WTC11 (cell line): Measurements from ENCODE around the gene NR4A3. TPM values are rescaled to one million over a fixed set of nuclear protein-coding genes. Genes with fewer than 3 reads are reported as not detected.
"Not testable (repeated sequence)": the region's sequence is repeated elsewhere in the genome, so short reads cannot be mapped to it uniquely, and the experiment has no call there.

Experiments used
- ATAC-seq: fragments of 200-7000 bp; cut with Tn5 transposase; 2 replicates; pipeline ENCODE4 v1.10.0; 2021; ENCODE audit warnings: mild to moderate bottlenecking, moderate library complexity
- CTCF ChIA-PET: fragments of 300-600 bp; sonication (Branson Sonifier 250); formaldehyde crosslinking; loops from one replicate; lab custom pipeline; 2021; ENCODE audit warnings: antibody characterized with exemption; lab: Charles Lee
- POLR2A ChIA-PET: fragments of 350-600 bp; sonication (Branson Sonifier 250); formaldehyde crosslinking; loops from one replicate; lab custom pipeline; 2021; ENCODE audit warnings: antibody characterized with exemption; lab: Charles Lee
- DNase-seq: peaks from one replicate; pipeline ENCODE4 v3.0.0; 2021; ENCODE audit warnings: low spot score
- H3K27ac Mint-ChIP-seq: 2 replicates; pipeline ENCODE4 v1.8.0; 2021; ENCODE audit warnings: mixed read lengths
- H3K27me3 Mint-ChIP-seq: 2 replicates; pipeline ENCODE4 v1.8.0; 2021; ENCODE audit warnings: low read depth, mild to moderate bottlenecking, moderate library complexity, mixed read lengths
- H3K36me3 Mint-ChIP-seq: 2 replicates; pipeline ENCODE4 v1.8.0; 2021; ENCODE audit warnings: mixed read lengths
- H3K4me1 Mint-ChIP-seq: 2 replicates; pipeline ENCODE4 v1.8.0; 2022; ENCODE audit warnings: mixed read lengths
- H3K4me3 Mint-ChIP-seq: 2 replicates; pipeline ENCODE4 v1.8.0; 2021; ENCODE audit warnings: mild to moderate bottlenecking, moderate library complexity, mixed read lengths
- H3K9me3 Mint-ChIP-seq: 2 replicates; pipeline ENCODE4 v1.8.0; 2021; ENCODE audit warnings: mixed read lengths
- CBFB ChIP-seq: sonication (generic); formaldehyde crosslinking; IDR thresholded peaks from 2 replicates; pipeline ENCODE4 v1.8.1; 2022; ENCODE audit warnings: mild to moderate bottlenecking, low read depth, missing genetic modification reagents
- CREB1 ChIP-seq: sonication (generic); formaldehyde crosslinking; IDR thresholded peaks from 2 replicates; pipeline ENCODE4 v1.8.0; 2023; ENCODE audit warnings: mild to moderate bottlenecking, missing genetic modification reagents
- CREM ChIP-seq: sonication (generic); formaldehyde crosslinking; IDR thresholded peaks from 2 replicates; pipeline ENCODE4 v1.8.1; 2022; ENCODE audit warnings: mild to moderate bottlenecking, missing genetic modification reagents, moderate library complexity
- ESRRA ChIP-seq: sonication (generic); formaldehyde crosslinking; IDR thresholded peaks from 2 replicates; pipeline ENCODE4 v1.8.1; 2022; ENCODE audit warnings: mild to moderate bottlenecking, missing genetic modification reagents, borderline replicate concordance
- GTF2I ChIP-seq: fragments of 250-450 bp; sonication (Bioruptor Pico); conservative IDR thresholded peaks from 2 replicates; pipeline ENCODE4 v1.4.0; 2021; ENCODE audit warnings: mild to moderate bottlenecking
- HMGA2 ChIP-seq: fragments of 250-450 bp; sonication (Bioruptor Pico); IDR thresholded peaks from 2 replicates; pipeline ENCODE4 v1.4.0; 2021; ENCODE audit warnings: mild to moderate bottlenecking, moderate library complexity
- MYBL2 ChIP-seq: sonication (generic); formaldehyde crosslinking; IDR thresholded peaks from 2 replicates; pipeline ENCODE4 v1.8.1; 2023; ENCODE audit warnings: mild to moderate bottlenecking, moderate library complexity, missing genetic modification reagents
- ZBTB21 ChIP-seq: sonication (generic); formaldehyde crosslinking; IDR thresholded peaks from 2 replicates; pipeline ENCODE4 v1.8.1; 2023; ENCODE audit warnings: mild to moderate bottlenecking, missing genetic modification reagents, borderline replicate concordance
- ZNF232 ChIP-seq: sonication (generic); formaldehyde crosslinking; IDR thresholded peaks from 2 replicates; pipeline ENCODE4 v1.8.0; 2022; ENCODE audit warnings: mild to moderate bottlenecking, missing genetic modification reagents
- ZNF317 ChIP-seq: sonication (generic); formaldehyde crosslinking; IDR thresholded peaks from 2 replicates; pipeline ENCODE4 v1.8.1; 2023; ENCODE audit warnings: low read depth, mild to moderate bottlenecking, moderate library complexity, missing genetic modification reagents, borderline replicate concordance
- ZNF423 ChIP-seq: fragments of 250-450 bp; sonication (Bioruptor Pico); IDR thresholded peaks from 2 replicates; pipeline ENCODE4 v2.1.2; 2022; ENCODE audit warnings: mild to moderate bottlenecking, moderate library complexity
- total RNA-seq: library from RNA; stranded (reverse); gene quantifications from 3 replicates; pipeline ENCODE4 v1.2.3, GENCODE V29; 2021
- TF ChIP-seq, protein P1 (sequence below): fragments of 250-450 bp; sonication (Bioruptor Pico); IDR thresholded peaks from 2 replicates; pipeline ENCODE4 v1.9.0; 2021; ENCODE audit warnings: mild to moderate bottlenecking, borderline replicate concordance
- TF ChIP-seq, protein P2 (sequence below): sonication (generic); formaldehyde crosslinking; IDR thresholded peaks from 2 replicates; pipeline ENCODE4 v1.8.1; 2022; ENCODE audit warnings: low read depth, missing genetic modification reagents, borderline replicate concordance
- TF ChIP-seq, protein P3 (sequence below): fragments of 250-450 bp; sonication (Bioruptor Pico); IDR thresholded peaks from 2 replicates; pipeline ENCODE4 v1.8.0; 2021; ENCODE audit warnings: mild to moderate bottlenecking

The NR4A3 gene
- total RNA-seq, 1 experiment from 2014 or later: 0.57 TPM

DNA sequence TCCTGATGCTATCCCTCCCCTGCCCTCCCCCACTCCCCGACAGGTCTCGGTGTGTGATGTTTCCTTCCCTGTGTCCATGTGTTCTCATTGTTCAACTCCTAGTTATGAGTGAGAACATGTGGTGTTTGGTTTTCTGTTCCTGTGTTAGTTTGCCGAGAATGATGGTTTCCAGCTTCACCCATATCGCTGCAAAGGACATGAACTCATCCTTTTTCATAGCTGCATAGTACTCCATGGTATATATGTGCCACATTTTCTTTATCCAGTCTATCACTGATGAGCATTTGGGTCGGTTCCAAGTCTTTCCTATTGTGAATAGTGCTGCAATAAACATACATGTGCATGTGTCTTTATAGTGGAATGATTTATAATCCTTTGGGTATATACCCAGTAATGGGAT, 39.3 kb upstream of the NR4A3 start:
- H3K27me3 Mint-ChIP-seq, POLR2A ChIA-PET, CTCF ChIA-PET, DNase-seq, H3K36me3 Mint-ChIP-seq, H3K27ac Mint-ChIP-seq, H3K9me3 Mint-ChIP-seq: not testable (repeated sequence)
- H3K4me1 Mint-ChIP-seq: peaks cover 42% of the 10 kb centered on the region
- TF ChIP-seq GTF2I: 0 out of 2 replicates have a peak, but pooled peaks have one; percentile 19
- TF ChIP-seq, all 79 proteins: peak for 1; not testable (repeated sequence) for 78
- not testable (repeated sequence) for ATAC-seq, H3K4me3 Mint-ChIP-seq

DNA sequence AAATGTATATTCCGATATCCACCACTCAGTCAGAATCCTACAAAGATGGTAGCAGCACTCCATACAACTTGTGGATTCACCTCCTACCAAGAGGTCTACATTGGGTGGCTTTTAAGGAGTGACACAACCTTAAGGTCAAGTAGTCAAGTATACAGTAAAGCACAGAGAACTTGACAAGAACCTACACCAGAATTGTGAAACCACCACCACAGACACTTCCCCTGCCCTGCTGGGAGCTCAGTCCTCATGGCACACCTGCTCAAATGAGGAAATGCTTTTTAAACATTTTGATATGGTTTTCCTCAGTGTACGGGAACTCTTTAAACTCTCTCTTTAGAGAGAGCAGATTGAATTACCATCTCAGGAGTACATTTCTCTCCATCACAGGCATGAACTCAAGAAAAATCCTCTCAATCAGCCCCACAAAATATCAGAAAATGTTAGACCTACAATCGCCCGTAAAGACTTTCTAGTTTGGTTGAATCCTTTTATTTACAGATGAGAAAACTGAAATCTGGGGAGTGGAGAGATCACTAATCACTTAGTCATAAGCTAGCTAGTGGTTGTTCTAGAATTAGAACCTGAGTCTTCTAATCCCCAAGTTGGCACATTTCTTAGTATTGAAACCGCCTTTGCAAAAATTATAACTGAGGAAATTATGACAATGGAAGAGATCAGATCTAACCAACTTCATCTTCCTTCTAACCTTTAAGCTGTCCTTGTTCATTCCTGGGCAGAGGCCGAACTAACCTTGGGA, 38.5 kb upstream of the NR4A3 start:
- H3K9me3 Mint-ChIP-seq: peaks cover 8% of the 10 kb centered on the region
- ATAC-seq (no peak), DNase-seq (no peak)
- ChIA-PET POLR2A (no interaction called here), CTCF (interaction anchor here (0.7 to 1.9 kb wide), 3 partner anchors 42 to 551 kb away, joined by 3 to 7 read pairs (median 3); no protein-coding TSS in a partner anchor)
- no peaks in the 10 kb centered on the region for H3K36me3 Mint-ChIP-seq
- peak overlapping the region; percentile 61; the same call in 1 of the 2 replicates for H3K27ac Mint-ChIP-seq
- H3K27me3 Mint-ChIP-seq: no peaks in the 10 kb centered on the region
- TF ChIP-seq ZNF232 (CRISPR knock-in tag) (no peak), MYBL2 (CRISPR knock-in tag) (no peak), HMGA2 (no peak), CBFB (CRISPR knock-in tag) (no peak), ZNF317 (no peak), ZBTB21 (CRISPR knock-in tag) (no peak), CREB1 (no peak), GTF2I (no peak)
- TF ChIP-seq, protein P1, sequence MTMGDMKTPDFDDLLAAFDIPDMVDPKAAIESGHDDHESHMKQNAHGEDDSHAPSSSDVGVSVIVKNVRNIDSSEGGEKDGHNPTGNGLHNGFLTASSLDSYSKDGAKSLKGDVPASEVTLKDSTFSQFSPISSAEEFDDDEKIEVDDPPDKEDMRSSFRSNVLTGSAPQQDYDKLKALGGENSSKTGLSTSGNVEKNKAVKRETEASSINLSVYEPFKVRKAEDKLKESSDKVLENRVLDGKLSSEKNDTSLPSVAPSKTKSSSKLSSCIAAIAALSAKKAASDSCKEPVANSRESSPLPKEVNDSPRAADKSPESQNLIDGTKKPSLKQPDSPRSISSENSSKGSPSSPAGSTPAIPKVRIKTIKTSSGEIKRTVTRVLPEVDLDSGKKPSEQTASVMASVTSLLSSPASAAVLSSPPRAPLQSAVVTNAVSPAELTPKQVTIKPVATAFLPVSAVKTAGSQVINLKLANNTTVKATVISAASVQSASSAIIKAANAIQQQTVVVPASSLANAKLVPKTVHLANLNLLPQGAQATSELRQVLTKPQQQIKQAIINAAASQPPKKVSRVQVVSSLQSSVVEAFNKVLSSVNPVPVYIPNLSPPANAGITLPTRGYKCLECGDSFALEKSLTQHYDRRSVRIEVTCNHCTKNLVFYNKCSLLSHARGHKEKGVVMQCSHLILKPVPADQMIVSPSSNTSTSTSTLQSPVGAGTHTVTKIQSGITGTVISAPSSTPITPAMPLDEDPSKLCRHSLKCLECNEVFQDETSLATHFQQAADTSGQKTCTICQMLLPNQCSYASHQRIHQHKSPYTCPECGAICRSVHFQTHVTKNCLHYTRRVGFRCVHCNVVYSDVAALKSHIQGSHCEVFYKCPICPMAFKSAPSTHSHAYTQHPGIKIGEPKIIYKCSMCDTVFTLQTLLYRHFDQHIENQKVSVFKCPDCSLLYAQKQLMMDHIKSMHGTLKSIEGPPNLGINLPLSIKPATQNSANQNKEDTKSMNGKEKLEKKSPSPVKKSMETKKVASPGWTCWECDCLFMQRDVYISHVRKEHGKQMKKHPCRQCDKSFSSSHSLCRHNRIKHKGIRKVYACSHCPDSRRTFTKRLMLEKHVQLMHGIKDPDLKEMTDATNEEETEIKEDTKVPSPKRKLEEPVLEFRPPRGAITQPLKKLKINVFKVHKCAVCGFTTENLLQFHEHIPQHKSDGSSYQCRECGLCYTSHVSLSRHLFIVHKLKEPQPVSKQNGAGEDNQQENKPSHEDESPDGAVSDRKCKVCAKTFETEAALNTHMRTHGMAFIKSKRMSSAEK: no peak
- TF ChIP-seq, protein P2, sequence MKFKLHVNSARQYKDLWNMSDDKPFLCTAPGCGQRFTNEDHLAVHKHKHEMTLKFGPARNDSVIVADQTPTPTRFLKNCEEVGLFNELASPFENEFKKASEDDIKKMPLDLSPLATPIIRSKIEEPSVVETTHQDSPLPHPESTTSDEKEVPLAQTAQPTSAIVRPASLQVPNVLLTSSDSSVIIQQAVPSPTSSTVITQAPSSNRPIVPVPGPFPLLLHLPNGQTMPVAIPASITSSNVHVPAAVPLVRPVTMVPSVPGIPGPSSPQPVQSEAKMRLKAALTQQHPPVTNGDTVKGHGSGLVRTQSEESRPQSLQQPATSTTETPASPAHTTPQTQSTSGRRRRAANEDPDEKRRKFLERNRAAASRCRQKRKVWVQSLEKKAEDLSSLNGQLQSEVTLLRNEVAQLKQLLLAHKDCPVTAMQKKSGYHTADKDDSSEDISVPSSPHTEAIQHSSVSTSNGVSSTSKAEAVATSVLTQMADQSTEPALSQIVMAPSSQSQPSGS (CRISPR knock-in tag): no peak
- TF ChIP-seq, protein P3, sequence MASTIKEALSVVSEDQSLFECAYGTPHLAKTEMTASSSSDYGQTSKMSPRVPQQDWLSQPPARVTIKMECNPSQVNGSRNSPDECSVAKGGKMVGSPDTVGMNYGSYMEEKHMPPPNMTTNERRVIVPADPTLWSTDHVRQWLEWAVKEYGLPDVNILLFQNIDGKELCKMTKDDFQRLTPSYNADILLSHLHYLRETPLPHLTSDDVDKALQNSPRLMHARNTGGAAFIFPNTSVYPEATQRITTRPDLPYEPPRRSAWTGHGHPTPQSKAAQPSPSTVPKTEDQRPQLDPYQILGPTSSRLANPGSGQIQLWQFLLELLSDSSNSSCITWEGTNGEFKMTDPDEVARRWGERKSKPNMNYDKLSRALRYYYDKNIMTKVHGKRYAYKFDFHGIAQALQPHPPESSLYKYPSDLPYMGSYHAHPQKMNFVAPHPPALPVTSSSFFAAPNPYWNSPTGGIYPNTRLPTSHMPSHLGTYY: no peak
- peaks cover 46% of the 10 kb centered on the region for H3K4me1 Mint-ChIP-seq
- H3K4me3 Mint-ChIP-seq: no peak overlapping the region

DNA sequence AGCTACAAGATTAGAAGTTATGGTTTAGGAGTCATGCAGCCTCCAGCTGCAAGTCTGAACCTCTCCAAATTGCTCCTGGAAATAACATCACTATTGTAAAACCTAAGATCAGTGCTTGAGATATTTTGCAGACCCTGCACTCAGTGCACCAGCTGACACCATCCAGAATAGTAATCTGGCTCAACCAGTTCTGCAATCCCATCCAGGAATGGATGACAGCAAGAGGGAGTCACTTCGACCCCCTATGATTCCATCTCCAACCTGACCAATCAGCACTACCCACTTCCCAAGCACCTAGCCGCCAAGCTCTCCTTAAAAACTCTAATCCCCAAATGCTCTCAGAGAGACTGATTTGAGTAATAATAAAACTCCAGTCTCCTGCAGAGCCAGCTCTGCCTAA, 37.9 kb upstream of the NR4A3 start:
- ATAC-seq (peak; percentile 68), DNase-seq (no peak)

More for the DNA sequence above, 37.9 kb upstream of the NR4A3 start:
- Mint-ChIP-seq H3K9me3 (peaks cover 8% of the 10 kb centered on the region), H3K4me3 (no peak overlapping the region), H3K4me1 (peaks cover 46% of the 10 kb centered on the region), H3K27ac (peak overlapping the region; percentile 75; the same call in 1 of the 2 replicates), H3K27me3 (no peaks in the 10 kb centered on the region), H3K36me3 (no peaks in the 10 kb centered on the region)
- TF ChIP-seq ESRRA (CRISPR knock-in tag): no peak
- no peak for TF ChIP-seq CREM
- TF ChIP-seq ZNF423 (CRISPR knock-in tag): peak; percentile 31; the same call in 1 of the 2 replicates
- TF ChIP-seq ZNF317: no peak
- TF ChIP-seq HMGA2: no peak
- ChIA-PET POLR2A (no interaction called here), CTCF (interaction anchor here (0.7 to 1.9 kb wide), 3 partner anchors 41 to 552 kb away, joined by 3 to 7 read pairs (median 3); no protein-coding TSS in a partner anchor)
